ENCODE measurements around the gene TTC39A.
A peak's percentile ranks its signal among the peaks of the same experiment; 100 is the strongest.

Gene TTC39A

GRCh38 chr1:51330331-51331201 lies at the start of gene TTC39A:
Gene TTC39A (minus strand): TSS chr1:51330562. CDS start chr1:51330477, 85 bp downstream.
- no peak for TF ChIP-seq CTCF (conservative IDR thresholded peaks at IDR 0.05; ENCODE audit: low read depth, low read length)
- peak within 1 kb of the TSS; percentile 55 for H3K4me3 ChIP-seq (ENCODE audit: low read length)
- no peak for DNase-seq (ENCODE audit: low read depth)

GRCh38 chr1:51378871-51379270 lies 48.5 kb upstream of the TTC39A start:
- no peak for TF ChIP-seq CTCF (conservative IDR thresholded peaks at IDR 0.05; ENCODE audit: low read depth, low read length)
- no peak for DNase-seq (ENCODE audit: low read depth)
- H3K4me3 ChIP-seq (ENCODE audit: low read length): no peak overlapping the region

GRCh38 chr1:51373898-51374297 lies 43.5 kb upstream of the TTC39A start:
- no peak overlapping the region for H3K4me3 ChIP-seq (ENCODE audit: low read length)
- no peak for TF ChIP-seq CTCF (conservative IDR thresholded peaks at IDR 0.05; ENCODE audit: low read depth, low read length)
- DNase-seq (ENCODE audit: low read depth): no peak

- no peak for TF ChIP-seq CTCF (conservative IDR thresholded peaks at IDR 0.05; ENCODE audit: low read depth, low read length)
- DNase-seq (ENCODE audit: low read depth): no peak
- no peak overlapping the region for H3K4me3 ChIP-seq (ENCODE audit: low read length)
Measured at GRCh38 chr1:51372561-51372960, 42.2 kb upstream of the TTC39A start.

- no peak for DNase-seq (ENCODE audit: low read depth)
- no peak for TF ChIP-seq CTCF (conservative IDR thresholded peaks at IDR 0.05; ENCODE audit: low read depth, low read length)
- no peak overlapping the region for H3K4me3 ChIP-seq (ENCODE audit: low read length)
Measured at GRCh38 chr1:51369171-51369570, 38.8 kb upstream of the TTC39A start.

GRCh38 chr1:51365774-51366173 lies 35.4 kb upstream of the TTC39A start:
- DNase-seq (ENCODE audit: low read depth): no peak
- no peak overlapping the region for H3K4me3 ChIP-seq (ENCODE audit: low read length)
- no peak for TF ChIP-seq CTCF (conservative IDR thresholded peaks at IDR 0.05; ENCODE audit: low read depth, low read length)

GRCh38 chr1:51359879-51360278 lies 29.5 kb upstream of the TTC39A start:
- no peak overlapping the region for H3K4me3 ChIP-seq (ENCODE audit: low read length)
- no peak for DNase-seq (ENCODE audit: low read depth)
- no peak for TF ChIP-seq CTCF (conservative IDR thresholded peaks at IDR 0.05; ENCODE audit: low read depth, low read length)

All from retinal pigment epithelial cell (primary cell).